ENCODE results near the gene TMED7. TPM values are rescaled to one million over a fixed set of nuclear protein-coding genes. Genes with fewer than 3 reads are reported as not detected.
A peak's percentile ranks its signal among the peaks of the same experiment; 100 is the strongest.

The TMED7 gene
- total RNA-seq, 1 experiment from 2014 or later, result 96.1 TPM

DNA sequence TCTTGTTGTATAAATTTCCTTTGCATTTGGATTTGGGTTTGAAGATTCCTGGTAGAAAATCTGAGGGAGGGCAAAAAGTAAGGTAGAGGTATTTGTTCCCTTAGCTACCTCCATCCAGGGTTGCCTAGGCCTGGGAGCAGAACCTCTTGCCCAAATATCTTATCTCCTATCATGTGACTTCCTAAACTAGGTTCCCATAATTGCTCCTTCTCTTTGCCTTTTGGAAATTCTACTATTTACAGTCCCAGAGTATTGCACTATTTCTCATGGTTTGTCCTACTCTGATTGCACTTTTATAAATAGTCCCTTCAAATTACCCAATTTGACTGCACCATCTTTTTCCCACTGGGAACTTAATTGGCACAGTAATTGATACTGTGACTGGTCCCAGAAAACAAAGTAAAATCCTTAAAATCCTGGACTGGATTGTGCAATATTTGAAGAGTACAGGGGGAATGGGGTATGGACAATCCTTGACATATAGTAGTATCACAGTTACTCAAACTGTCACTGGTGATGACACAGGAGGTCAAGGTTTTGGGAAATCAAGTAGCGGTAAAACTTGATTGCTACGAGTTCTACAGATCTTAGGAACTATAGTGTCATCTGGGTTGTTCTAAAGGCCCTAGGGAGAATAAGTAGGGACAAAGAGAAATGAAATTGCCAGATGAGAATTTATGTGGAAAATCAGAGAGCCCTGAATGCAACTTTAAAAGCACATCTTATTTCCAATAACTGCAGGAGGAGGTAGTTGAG is 31.5 kb upstream of the TMED7 start:
- DNase-seq (ENCODE audit: unreplicated experiment), result no peak
- intact Hi-C loops (cut with micrococcal nuclease), result no loop called here
- TF ChIP-seq, protein P1, sequence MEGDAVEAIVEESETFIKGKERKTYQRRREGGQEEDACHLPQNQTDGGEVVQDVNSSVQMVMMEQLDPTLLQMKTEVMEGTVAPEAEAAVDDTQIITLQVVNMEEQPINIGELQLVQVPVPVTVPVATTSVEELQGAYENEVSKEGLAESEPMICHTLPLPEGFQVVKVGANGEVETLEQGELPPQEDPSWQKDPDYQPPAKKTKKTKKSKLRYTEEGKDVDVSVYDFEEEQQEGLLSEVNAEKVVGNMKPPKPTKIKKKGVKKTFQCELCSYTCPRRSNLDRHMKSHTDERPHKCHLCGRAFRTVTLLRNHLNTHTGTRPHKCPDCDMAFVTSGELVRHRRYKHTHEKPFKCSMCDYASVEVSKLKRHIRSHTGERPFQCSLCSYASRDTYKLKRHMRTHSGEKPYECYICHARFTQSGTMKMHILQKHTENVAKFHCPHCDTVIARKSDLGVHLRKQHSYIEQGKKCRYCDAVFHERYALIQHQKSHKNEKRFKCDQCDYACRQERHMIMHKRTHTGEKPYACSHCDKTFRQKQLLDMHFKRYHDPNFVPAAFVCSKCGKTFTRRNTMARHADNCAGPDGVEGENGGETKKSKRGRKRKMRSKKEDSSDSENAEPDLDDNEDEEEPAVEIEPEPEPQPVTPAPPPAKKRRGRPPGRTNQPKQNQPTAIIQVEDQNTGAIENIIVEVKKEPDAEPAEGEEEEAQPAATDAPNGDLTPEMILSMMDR (IDR thresholded peaks at IDR 0.05; ENCODE audit: unreplicated experiment), result no peak
- Mint-ChIP-seq H3K4me3 (ENCODE audit: unreplicated experiment) (no peak overlapping the region), H3K4me1 (ENCODE audit: insufficient read depth, unreplicated experiment) (peaks cover 18% of the 10 kb centered on the region), H3K9me3 (ENCODE audit: unreplicated experiment) (peaks cover 10% of the 10 kb centered on the region), H3K27me3 (ENCODE audit: insufficient read depth, unreplicated experiment) (no peaks in the 10 kb centered on the region), H3K36me3 (ENCODE audit: insufficient read depth, unreplicated experiment) (no peaks in the 10 kb centered on the region), H3K27ac (ENCODE audit: low read depth, unreplicated experiment) (peak overlapping the region; percentile 33)
- POLR2A ChIA-PET, result interaction anchor here (0.5 to 1.2 kb wide), 2 partner anchors 126 to 128 kb away, joined by 3 read pairs; no protein-coding TSS in a partner anchor
- CTCF ChIA-PET, result interaction anchor here (0.9 to 1.4 kb wide), 4 partner anchors 11 to 140 kb away, joined by 3 to 5 read pairs (median 4); no protein-coding TSS in a partner anchor
- BruUV-seq (replicated peaks), result no TSS peak

DNA sequence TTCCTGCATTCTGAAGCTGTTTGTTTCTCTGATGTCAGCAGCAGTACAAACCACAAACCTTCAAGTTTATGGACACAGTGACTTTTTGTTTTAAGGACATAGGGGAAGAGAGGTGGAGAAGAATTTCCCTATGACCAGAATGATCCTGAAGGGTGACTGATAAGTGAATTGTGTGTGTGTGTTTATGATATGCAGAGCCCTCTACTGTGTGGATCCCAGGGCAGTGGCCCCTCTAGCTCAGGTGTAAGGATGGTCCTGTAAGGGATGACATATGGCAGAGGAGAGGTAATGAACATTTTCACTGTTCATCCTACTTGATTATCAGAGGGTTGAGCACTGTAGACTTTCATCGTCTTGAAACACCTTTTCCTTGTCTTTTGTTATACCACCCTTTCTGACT is 30.6 kb upstream of the TMED7 start:
- POLR2A ChIA-PET, result no interaction called here
- peaks cover 18% of the 10 kb centered on the region for H3K4me1 Mint-ChIP-seq (ENCODE audit: insufficient read depth, unreplicated experiment)
- peaks cover 10% of the 10 kb centered on the region for H3K9me3 Mint-ChIP-seq (ENCODE audit: unreplicated experiment)
- intact Hi-C loops (cut with micrococcal nuclease), result no loop called here
- TF ChIP-seq, protein P1 (IDR thresholded peaks at IDR 0.05; ENCODE audit: unreplicated experiment), result no peak
- no peaks in the 10 kb centered on the region for H3K27me3 Mint-ChIP-seq (ENCODE audit: insufficient read depth, unreplicated experiment)
- no TSS peak for BruUV-seq (replicated peaks)
- H3K27ac Mint-ChIP-seq (ENCODE audit: low read depth, unreplicated experiment), result no peak overlapping the region
- CTCF ChIA-PET, result interaction anchor here (0.9 to 1.4 kb wide), 2 partner anchors 12 to 141 kb away, joined by 3 to 4 read pairs; no protein-coding TSS in a partner anchor
- no peak for DNase-seq (ENCODE audit: unreplicated experiment)
- H3K36me3 Mint-ChIP-seq (ENCODE audit: insufficient read depth, unreplicated experiment), result no peaks in the 10 kb centered on the region
- H3K4me3 Mint-ChIP-seq (ENCODE audit: unreplicated experiment), result no peak overlapping the region

DNA sequence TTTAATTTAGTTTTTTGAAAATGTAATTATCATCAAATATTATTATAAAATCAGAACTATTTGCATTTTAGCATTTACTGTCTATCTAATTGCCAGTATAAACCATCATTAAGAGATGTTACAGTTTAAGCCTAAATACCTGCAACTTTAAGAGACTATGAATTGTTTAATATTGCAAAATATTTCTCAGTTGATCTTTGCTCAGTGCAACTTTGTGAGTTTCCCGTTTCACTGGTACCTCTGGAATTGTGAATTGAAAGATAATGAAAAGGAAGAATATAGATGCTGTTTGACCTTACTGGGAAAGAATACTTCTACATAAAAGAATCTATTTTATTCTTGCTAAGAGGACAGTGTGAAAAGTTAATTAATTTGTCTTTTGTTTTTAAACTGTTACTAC is 30.2 kb upstream of the TMED7 start:
- Mint-ChIP-seq H3K9me3 (ENCODE audit: unreplicated experiment) (peaks cover 10% of the 10 kb centered on the region), H3K36me3 (ENCODE audit: insufficient read depth, unreplicated experiment) (no peaks in the 10 kb centered on the region), H3K4me3 (ENCODE audit: unreplicated experiment) (no peak overlapping the region), H3K27me3 (ENCODE audit: insufficient read depth, unreplicated experiment) (no peaks in the 10 kb centered on the region), H3K4me1 (ENCODE audit: insufficient read depth, unreplicated experiment) (peaks cover 18% of the 10 kb centered on the region), H3K27ac (ENCODE audit: low read depth, unreplicated experiment) (no peak overlapping the region)
- TF ChIP-seq, protein P1 (IDR thresholded peaks at IDR 0.05; ENCODE audit: unreplicated experiment), result no peak
- ChIA-PET CTCF (interaction anchor here (1.4 kb wide), 1 partner anchor 141 kb away, joined by 4 read pairs; no protein-coding TSS in a partner anchor), POLR2A (no interaction called here)
- BruUV-seq (replicated peaks), result no TSS peak
- intact Hi-C loops (cut with micrococcal nuclease), result no loop called here
- no peak for DNase-seq (ENCODE audit: unreplicated experiment)

DNA sequence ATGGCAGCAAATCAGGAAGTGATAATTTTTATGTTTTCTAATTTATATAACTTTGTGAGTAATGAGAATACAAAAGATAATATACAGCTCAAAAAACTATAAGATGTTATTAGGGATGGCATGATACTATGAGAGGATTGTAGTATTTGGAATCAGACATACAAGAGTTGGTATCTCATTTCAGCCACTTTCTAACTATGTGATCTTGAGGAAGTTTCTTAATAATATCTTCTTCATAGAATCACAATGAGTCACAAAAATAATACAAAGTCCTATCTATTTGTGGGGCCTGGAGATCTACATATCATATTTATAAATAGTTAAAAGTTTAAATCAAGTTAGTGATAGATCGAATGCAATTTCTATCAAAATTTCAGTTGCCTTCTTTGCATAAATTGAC is 23.7 kb upstream of the TMED7 start:
- Mint-ChIP-seq H3K27me3 (ENCODE audit: insufficient read depth, unreplicated experiment) (no peaks in the 10 kb centered on the region), H3K9me3 (ENCODE audit: unreplicated experiment) (no peaks in the 10 kb centered on the region), H3K36me3 (ENCODE audit: insufficient read depth, unreplicated experiment) (no peaks in the 10 kb centered on the region), H3K27ac (ENCODE audit: low read depth, unreplicated experiment) (no peak overlapping the region), H3K4me1 (ENCODE audit: insufficient read depth, unreplicated experiment) (no peaks in the 10 kb centered on the region), H3K4me3 (ENCODE audit: unreplicated experiment) (no peak overlapping the region)
- TF ChIP-seq, protein P1 (IDR thresholded peaks at IDR 0.05; ENCODE audit: unreplicated experiment), result no peak
- DNase-seq (ENCODE audit: unreplicated experiment), result no peak
- POLR2A ChIA-PET, result no interaction called here
- intact Hi-C loops (cut with micrococcal nuclease), result no loop called here
- BruUV-seq (replicated peaks), result no TSS peak
- CTCF ChIA-PET, result interaction anchor here (0.7 kb wide), 1 partner anchor 192 kb away, joined by 3 read pairs; no protein-coding TSS in a partner anchor

Measured in MCF 10A (cell line).